ENCODE data around the gene INVS.

DNA sequence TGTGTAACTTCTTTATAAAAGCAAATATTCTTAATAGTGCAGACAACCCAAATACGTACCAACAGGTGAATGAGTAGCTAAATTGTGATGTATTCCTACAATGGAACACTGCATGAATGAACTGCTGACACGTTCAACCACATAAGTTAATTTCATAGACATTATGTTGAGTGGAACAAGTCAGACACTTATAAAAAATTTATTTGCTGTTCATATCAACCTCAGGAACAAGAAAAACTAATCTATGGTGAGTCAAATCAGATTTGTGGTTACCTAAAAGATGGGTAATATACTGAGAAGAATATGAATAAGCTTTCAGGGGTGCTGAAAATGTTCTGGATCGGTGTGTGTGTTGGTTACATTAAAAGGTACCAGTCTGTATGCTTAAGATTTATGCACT is 35.7 kb downstream of the INVS start:
- TF ChIP-seq POLR2A (IDR thresholded peaks at IDR 0.05) (no peak), CTCF (IDR thresholded peaks at IDR 0.05) (no peak), EP300 (IDR thresholded peaks at IDR 0.05) (no peak)

Measured in suprapubic skin (tissue), 3 donors.